ENCODE results near the gene B4GALT6. TPM values are rescaled to one million over a fixed set of nuclear protein-coding genes. Genes with fewer than 3 reads are reported as not detected.

The B4GALT6 gene
- total RNA-seq, 1 donor from 2014 or later, result 31.6 TPM

DNA sequence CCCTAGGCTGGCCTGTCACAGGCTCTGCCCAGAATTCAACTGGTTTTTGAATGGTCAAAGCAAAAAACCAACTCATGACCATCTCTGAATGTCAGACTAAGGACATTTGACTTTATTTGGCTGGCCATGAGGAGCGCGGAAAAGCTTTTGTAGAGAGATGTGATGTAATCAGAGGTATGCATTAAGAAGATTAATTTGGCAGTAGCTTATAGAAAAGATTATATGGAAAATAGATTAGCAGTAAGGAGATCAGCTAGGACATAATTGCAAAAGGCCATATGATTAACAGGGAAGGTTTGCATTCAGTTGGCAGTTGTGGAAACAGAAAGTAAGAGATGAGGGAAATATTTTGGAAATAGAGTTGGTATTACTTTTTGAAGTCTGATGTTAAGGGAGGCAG lies 105.0 kb downstream of the B4GALT6 start:
- Mint-ChIP-seq H3K27me3 (ENCODE audit: unreplicated experiment) (peaks cover 2% of the 10 kb centered on the region), H3K27ac (ENCODE audit: unreplicated experiment) (no peak overlapping the region), H3K4me3 (ENCODE audit: unreplicated experiment) (no peak overlapping the region), H3K36me3 (ENCODE audit: low read depth, unreplicated experiment) (no peaks in the 10 kb centered on the region), H3K9me3 (ENCODE audit: unreplicated experiment) (no peaks in the 10 kb centered on the region), H3K4me1 (ENCODE audit: unreplicated experiment) (peaks cover 1% of the 10 kb centered on the region)
- no peak for DNase-seq (ENCODE audit: low spot score)
- TF ChIP-seq, protein P1, sequence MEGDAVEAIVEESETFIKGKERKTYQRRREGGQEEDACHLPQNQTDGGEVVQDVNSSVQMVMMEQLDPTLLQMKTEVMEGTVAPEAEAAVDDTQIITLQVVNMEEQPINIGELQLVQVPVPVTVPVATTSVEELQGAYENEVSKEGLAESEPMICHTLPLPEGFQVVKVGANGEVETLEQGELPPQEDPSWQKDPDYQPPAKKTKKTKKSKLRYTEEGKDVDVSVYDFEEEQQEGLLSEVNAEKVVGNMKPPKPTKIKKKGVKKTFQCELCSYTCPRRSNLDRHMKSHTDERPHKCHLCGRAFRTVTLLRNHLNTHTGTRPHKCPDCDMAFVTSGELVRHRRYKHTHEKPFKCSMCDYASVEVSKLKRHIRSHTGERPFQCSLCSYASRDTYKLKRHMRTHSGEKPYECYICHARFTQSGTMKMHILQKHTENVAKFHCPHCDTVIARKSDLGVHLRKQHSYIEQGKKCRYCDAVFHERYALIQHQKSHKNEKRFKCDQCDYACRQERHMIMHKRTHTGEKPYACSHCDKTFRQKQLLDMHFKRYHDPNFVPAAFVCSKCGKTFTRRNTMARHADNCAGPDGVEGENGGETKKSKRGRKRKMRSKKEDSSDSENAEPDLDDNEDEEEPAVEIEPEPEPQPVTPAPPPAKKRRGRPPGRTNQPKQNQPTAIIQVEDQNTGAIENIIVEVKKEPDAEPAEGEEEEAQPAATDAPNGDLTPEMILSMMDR (IDR thresholded peaks at IDR 0.05; ENCODE audit: unreplicated experiment), result no peak

DNA sequence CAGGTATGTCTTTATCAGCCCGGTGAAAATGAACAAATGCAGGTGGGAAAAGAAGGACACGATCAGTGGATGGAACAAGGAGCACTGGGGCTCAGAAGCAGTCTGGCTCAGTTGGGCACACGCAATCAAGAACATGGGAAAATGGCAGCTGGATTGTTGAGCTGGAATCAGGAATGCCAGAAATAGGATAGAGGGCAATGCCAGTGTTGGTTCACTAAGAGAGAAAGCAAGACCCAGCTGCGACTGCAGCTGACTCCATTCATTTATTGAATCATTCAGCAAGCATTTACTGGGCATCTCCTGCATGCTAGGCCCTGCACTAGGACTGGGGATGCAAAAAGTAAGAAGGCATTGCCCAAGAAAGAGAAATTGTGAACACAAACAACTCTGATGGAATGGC lies 106.3 kb downstream of the B4GALT6 start:
- Mint-ChIP-seq H3K4me1 (ENCODE audit: unreplicated experiment) (no peaks in the 10 kb centered on the region), H3K4me3 (ENCODE audit: unreplicated experiment) (no peak overlapping the region), H3K27ac (ENCODE audit: unreplicated experiment) (no peak overlapping the region), H3K9me3 (ENCODE audit: unreplicated experiment) (no peaks in the 10 kb centered on the region), H3K27me3 (ENCODE audit: unreplicated experiment) (peaks cover 4% of the 10 kb centered on the region), H3K36me3 (ENCODE audit: low read depth, unreplicated experiment) (no peaks in the 10 kb centered on the region)
- no peak for DNase-seq (ENCODE audit: low spot score)
- TF ChIP-seq, protein P1 (IDR thresholded peaks at IDR 0.05; ENCODE audit: unreplicated experiment), result no peak

DNA sequence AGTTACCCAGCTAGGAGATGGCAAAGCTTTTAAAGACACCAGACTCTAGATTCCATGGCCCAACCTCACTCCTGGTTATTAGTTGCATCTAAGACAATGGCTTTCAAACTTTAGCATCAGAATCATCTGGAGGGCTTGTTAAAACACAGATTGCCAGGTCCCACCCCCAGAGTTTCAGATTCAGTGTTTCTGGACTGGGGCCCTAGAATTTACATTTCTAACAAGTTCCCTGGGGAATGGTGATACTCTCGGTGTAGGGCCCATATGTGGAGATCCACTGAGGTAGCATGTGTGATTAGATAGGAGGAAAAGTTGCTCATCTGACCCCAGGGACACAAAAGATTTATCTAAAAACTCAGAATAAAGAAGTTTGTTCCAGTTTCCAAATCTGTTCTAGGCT lies 107.2 kb downstream of the B4GALT6 start:
- Mint-ChIP-seq H3K9me3 (ENCODE audit: unreplicated experiment) (no peaks in the 10 kb centered on the region), H3K27ac (ENCODE audit: unreplicated experiment) (no peak overlapping the region), H3K4me3 (ENCODE audit: unreplicated experiment) (no peak overlapping the region), H3K27me3 (ENCODE audit: unreplicated experiment) (peaks cover 4% of the 10 kb centered on the region), H3K36me3 (ENCODE audit: low read depth, unreplicated experiment) (no peaks in the 10 kb centered on the region), H3K4me1 (ENCODE audit: unreplicated experiment) (no peaks in the 10 kb centered on the region)
- TF ChIP-seq, protein P1 (IDR thresholded peaks at IDR 0.05; ENCODE audit: unreplicated experiment), result no peak
- no peak for DNase-seq (ENCODE audit: low spot score)

DNA sequence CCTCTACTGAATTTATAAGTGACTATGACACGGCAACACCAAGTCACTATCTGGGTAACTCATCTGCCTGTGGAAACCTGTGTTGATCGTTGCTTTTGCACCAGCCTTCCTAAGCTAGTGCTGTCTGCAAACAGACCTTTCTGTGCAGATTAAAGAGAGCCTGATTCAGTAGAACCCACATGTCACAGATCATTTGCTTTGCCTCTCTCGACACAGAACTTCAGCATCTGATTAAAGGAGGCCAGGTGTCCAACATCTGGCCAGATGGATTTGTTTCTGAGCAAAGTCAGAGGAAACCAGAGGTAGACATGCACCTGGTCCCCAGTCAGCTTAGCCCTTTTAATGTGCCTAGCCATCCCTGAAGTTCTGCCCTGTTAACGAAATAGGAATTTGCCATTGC lies 107.7 kb downstream of the B4GALT6 start:
- no peak overlapping the region for H3K4me3 Mint-ChIP-seq (ENCODE audit: unreplicated experiment)
- peaks cover 4% of the 10 kb centered on the region for H3K27me3 Mint-ChIP-seq (ENCODE audit: unreplicated experiment)
- TF ChIP-seq, protein P1 (IDR thresholded peaks at IDR 0.05; ENCODE audit: unreplicated experiment), result no peak
- no peaks in the 10 kb centered on the region for H3K36me3 Mint-ChIP-seq (ENCODE audit: low read depth, unreplicated experiment)
- H3K4me1 Mint-ChIP-seq (ENCODE audit: unreplicated experiment), result peaks cover 3% of the 10 kb centered on the region
- DNase-seq (ENCODE audit: low spot score), result no peak
- no peak overlapping the region for H3K27ac Mint-ChIP-seq (ENCODE audit: unreplicated experiment)
- no peaks in the 10 kb centered on the region for H3K9me3 Mint-ChIP-seq (ENCODE audit: unreplicated experiment)

DNA sequence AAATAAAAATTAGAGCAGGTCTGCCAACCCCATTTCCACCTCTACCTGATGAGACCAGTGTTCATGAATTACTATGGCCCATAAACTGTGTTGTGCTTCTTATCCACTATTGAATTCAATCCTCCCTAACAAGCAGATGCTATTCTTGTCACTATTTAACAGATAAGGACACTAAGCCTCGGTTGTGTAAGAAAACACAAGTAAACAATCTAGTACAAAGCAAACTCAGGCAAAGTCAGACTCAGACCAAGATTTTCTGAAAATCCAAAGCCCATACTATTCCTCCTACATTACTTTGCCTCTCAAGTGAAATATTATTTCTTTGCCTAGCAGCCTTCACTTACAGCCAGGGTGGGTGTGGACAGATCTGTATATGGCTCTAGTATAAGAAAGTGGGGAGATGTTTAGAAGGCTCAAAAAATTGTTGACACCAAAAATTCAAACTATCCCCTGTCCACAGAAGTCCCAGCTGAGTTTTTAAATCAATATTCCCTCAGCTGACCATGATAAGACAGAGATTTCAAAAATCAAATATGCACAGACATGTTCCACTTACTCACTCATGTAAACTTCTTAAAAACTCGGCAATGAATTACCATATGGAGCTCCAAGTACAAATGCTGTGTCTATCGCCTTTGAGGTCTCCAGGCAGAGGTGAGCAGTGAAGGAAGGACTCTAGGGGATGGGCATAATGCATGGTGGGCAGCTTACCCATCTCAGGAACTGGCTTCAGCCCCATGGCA lies 108.7 kb downstream of the B4GALT6 start:
- Mint-ChIP-seq H3K4me1 (ENCODE audit: unreplicated experiment) (peaks cover 3% of the 10 kb centered on the region), H3K27ac (ENCODE audit: unreplicated experiment) (no peak overlapping the region), H3K36me3 (ENCODE audit: low read depth, unreplicated experiment) (no peaks in the 10 kb centered on the region), H3K9me3 (ENCODE audit: unreplicated experiment) (no peaks in the 10 kb centered on the region), H3K4me3 (ENCODE audit: unreplicated experiment) (no peak overlapping the region), H3K27me3 (ENCODE audit: unreplicated experiment) (peaks cover 6% of the 10 kb centered on the region)
- DNase-seq (ENCODE audit: low spot score), result no peak
- TF ChIP-seq, protein P1 (IDR thresholded peaks at IDR 0.05; ENCODE audit: unreplicated experiment), result no peak
